Left forelimb (tissue), 1 donor: ENCODE data around the gene SOCS6.
A peak's percentile ranks its signal among the peaks of the same experiment; 100 is the strongest.

Experiments
- DNase-seq: peaks from one replicate; pipeline ENCODE4 v3.0.0-alpha.2; 2018; ENCODE audit warnings: low spot score

The SOCS6 gene

DNA sequence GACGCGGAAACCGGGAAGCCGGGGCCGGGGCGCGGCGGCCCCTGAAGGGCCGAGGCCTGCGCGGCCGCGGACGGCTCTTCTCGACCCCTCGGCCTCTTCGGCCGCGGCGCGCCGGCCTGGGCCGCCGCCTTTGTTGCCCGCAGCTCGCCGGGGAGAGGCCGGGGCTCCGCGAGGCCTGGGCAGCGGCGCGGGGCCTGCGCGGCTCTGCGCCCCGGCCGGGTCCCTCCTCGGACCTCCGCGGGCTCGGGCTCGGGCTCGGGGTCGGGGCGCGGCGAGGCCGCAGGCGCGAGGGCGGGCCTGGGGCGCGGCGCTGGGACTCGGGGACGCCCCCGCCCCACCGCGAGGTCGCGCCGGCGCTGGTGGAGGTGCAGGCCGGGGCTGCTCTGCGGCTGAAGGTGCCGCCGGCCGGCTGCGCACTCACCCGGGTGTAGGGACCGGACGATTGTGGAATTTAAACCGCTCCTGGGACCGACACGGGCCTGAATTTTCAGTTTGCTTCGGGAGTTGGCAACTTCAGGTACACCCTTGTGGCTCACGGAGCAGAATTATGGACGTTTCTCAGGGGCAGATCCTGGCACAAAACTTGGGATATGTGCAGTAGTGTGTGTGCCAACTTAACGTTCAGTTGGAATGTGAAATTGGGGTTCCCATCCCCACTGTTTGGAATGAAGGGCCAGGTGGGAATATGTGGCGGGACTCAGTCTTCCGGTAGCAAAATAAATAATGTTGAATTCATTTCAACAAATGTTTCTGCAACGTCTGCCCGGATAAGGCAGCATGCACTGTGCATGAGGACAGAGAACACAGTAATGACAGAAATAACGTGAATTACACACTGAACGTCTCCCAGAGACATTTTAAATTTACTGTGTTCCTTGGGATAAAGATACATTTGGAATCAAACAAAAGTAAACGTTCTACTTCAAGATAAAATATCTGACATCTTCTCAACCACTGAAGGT is 787 bp downstream of the SOCS6 start:
- peak; percentile 79 for DNase-seq

GRCh38 chr18:70290482-70291294 is 1.8 kb downstream of the SOCS6 start:
- no peak for DNase-seq

GRCh38 chr18:70291295-70291574 is 2.4 kb downstream of the SOCS6 start:
- DNase-seq: no peak

DNA sequence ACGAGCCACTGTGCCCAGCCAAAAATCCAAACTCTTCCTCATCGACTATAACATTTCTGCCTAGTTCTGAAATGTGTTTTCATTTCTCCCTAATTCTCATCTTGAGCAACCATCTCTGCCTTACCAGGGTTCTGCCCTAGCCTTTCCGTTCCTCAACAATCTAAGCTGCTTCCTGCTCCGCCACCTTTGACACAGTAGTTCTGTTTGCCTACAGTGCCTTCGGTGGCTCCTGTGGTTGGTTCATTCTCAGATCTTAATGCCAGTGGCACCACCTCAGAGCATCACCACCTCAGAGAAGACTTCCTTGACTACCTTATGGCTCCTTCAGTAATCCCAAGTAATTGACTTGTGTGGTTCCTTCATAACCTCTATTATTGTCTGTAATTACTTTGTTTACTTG is 3.8 kb downstream of the SOCS6 start:
- DNase-seq: no peak

- DNase-seq: no peak
These were observed 4.3 kb downstream of the SOCS6 start for GRCh38 chr18:70293166-70293565.

GRCh38 chr18:70294471-70295191 is 5.8 kb downstream of the SOCS6 start:
- no peak for DNase-seq

- no peak for DNase-seq
These were observed 6.6 kb downstream of the SOCS6 start for GRCh38 chr18:70295192-70296188.

DNA sequence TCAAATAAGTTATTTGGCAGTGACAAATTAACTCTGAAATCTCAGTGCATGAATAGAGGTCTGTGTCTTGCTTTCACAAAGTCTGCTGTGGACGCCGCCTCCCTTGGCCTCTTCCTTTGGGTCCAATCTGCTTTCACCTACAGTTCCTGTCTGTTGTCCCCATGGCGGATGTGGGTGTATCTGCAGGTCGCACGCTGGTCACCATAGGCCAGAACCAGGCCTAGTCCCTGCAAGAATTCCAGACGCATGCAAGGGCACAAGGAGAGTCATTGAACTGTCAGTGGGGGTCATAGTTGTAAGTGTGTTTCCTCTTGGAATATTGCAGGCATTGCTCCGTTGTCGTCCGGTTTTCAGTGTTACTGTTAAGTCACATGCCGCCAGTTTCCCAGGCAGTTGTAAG is 7.4 kb downstream of the SOCS6 start:
- DNase-seq: no peak

DNA sequence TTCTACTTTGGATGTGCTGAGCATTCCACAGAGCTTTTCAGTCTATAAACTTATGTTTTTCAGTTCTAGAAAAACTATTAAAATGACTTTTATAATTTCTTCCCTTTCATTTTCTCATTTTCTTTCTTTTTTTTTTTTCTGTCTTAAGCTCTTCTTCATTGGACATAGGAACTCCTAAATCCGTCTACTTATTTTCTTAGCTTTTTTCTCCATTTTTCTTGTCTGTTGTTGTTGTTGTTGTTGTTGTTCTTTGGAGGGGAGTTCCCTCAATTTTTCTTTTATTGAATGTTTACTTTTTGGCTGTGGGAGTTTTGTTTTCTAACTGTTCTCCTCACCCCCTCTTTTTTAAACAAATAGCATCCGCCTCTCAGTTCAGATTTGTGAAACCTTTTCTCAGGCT is 7.9 kb downstream of the SOCS6 start:
- DNase-seq: no peak

DNA sequence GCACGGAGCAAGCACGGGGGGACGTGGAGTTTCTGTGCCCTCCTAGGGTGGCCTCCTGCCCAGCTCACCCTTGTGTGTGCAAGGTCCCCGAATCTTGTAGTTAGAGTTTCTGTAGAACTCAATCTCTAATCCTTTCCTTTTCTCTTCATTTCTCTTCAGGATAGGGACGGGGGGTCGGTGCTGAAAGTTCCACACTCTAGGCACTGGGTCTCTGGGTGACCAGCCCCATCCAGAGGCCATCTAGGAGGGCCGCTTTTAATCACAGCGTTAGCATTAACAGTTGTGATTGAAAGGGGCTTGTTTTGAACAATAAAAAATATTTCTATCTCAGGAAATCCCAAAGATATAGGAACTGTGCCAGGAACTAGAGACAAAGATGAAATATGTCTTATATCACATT is 10.5 kb downstream of the SOCS6 start:
- no peak for DNase-seq

- no peak for DNase-seq
These were observed 12.8 kb downstream of the SOCS6 start for GRCh38 chr18:70301667-70302066.

DNA sequence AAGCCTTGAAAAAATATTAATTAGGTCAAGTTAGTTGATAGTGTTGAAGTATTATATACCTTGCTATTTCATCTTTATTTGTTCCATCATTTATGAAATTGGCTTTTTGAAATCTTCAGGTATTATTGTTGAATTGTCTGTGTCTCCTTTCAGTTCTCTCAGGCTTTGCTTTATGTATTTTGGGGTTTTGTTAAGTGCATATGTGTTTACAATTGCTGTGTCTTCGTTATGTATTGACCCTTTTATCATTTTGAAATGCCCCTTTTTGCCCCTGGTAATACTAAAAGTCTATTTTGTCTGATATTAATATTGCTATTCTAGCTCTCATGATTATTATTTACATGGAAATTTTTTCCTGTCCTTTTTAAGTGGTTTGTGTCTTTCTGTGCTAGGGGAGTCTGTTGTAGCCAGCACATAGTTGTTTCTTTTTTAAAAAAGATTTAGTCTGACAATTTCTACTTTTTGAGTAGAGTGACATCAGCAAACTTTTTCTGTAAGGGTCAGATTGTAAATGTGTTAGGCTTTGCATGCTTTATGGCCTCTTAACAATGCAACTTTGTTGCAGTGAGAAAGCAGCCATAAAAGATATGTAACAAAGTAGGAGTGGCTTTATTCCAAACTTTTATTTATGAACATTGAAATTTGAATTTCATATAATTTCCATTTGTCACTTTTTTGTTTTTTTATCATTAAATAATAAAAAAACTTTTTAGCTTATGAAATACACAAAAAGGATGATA is 19.9 kb downstream of the SOCS6 start:
- no peak for DNase-seq

DNA sequence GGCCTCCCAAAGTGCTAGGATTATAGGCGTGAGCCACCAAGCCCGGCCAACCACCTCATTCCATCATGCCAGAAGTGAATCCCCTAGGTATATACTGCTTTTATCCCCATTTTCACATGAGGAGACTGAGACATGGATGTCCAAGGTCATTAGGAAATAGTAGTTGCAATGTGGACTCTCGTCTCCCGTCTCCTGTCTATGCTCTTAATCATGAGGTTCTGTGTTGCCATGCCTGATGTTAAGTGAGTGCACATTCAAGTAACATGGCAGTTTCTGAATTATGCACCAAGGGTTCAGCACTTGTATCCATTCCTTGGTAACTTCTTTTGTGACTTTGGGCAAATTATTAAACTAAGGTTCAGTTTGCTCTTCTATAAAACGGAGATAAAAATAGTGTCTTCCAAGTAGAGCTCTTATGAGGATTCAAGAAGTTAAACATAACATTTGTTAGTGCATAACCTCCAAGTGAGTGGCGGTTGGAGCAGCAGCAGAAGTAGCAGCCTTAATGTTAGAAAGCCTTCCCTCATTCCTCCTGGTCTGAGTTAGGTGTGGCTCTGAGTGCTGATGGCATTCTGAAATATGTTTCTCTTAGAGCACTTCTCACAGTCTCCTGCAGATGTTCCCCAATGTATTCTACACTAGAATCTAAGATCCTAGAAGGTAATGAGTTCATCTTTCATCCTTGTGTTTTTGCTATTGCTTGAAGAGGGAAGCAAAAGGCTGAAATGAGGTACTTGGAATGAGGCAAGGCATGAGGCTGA is 21.9 kb downstream of the SOCS6 start:
- no peak for DNase-seq

DNA sequence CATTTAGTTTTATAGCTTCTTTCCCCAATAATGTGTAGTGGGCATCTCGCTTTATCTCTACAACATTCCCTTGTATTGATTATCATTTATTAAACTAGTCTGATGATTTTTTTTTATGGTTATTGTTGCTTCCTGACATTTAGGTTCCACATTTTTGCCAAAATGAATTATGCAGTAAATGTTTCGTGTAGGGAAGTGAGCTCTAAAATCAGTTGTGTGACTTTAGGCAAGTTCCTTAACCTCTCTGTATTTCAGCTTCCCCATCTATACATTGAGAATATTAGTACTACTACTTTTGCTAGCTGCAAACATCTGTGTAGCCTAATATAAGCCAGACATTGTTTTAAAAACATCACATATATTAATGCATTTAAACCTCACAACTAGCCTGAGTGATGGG is 22.9 kb downstream of the SOCS6 start:
- DNase-seq: no peak

DNA sequence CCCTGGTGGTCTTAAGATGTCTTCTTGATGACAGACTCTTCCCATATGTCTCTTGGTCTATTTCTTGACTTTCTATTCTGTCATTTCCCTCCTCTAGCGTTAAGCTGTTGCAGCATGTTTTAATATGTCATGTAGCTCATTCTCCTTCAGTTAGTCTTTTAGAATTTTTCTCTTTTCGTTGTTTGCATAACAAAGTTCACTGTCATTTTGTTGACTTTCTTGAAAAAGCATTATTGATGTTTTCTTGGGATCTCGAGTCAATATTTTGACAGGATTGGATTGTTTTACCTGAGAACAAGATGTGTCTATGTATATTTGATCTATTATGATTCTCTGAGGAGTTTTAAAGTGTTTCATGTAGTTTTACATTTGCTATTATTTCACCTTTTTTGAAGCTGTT is 24.8 kb downstream of the SOCS6 start:
- DNase-seq: no peak

DNA sequence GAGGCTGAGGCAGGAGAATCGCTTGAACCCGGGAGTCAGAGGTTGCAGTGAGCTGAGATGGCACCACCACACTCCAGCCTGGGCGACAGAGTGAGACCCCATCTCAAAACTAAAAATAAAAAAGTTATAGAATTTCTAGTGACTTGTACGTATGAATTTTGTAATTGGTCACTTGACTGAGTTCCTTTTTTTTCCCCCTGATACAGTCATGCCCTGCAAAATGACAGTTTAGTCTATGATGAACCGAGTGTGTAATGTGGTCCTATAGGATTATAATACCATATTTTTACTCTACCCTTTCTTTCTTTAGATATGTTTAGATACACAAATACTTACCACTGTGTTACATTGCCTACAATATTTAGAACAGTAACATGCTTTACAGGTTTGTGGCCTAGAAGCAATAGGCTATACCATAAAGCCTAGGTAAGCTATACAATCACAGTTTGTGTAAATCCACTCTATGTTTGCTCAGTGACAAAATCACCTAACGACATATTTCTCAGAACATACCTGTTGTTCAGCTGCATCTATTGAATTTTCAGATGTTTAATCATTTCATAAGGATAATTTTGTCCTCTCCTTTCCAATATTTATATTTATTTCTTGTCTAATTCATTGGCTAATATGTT is 25.4 kb downstream of the SOCS6 start:
- no peak for DNase-seq

GRCh38 chr18:70319187-70319586 is 30.3 kb downstream of the SOCS6 start:
- DNase-seq: no peak

DNA sequence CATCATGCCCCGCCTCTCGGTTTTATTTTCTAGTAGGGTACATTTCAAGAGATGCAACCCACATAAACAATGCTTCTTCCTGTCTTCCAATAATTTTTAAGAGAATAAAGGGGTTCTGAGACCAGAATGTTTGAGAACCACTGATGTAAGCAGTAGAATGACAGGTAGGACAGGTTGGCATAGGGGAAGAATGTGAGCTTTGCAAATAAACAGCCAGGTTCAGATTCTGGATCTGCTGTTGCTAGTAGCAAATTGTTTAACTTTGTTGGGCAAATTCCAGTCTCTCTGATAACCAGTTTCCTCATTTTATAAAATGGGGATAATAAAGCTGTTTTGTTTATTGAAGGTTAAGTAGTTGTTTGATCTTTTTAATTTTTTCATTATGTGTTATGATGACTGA is 32.8 kb downstream of the SOCS6 start:
- no peak for DNase-seq

- DNase-seq: no peak
These were observed 33.5 kb downstream of the SOCS6 start for GRCh38 chr18:70322385-70322784.
